H7 (cell line): ENCODE measurements around the gene ASIC4. TPM values are rescaled to one million over a fixed set of nuclear protein-coding genes. Genes with fewer than 3 reads are reported as not detected.

ENCODE experiments used
- DNase-seq: peaks from one replicate; pipeline ENCODE4 v3.0.0; 2012
- H3K27me3 ChIP-seq: 2 replicates; pipeline ENCODE4 v1.6.0; 2011; ENCODE audit warnings: mild to moderate bottlenecking, low read length; ENCODE audit not compliant: control insufficient read depth, insufficient read depth
- H3K36me3 ChIP-seq: replicated peaks from 2 replicates; pipeline ENCODE4 v1.5.1; 2011; ENCODE audit warnings: low read length; ENCODE audit not compliant: control insufficient read depth, insufficient read depth
- H3K4me3 ChIP-seq: 2 replicates; pipeline ENCODE4 v1.5.1; 2011; ENCODE audit warnings: low read depth, mild to moderate bottlenecking, control low read depth, low read length, moderate library complexity; ENCODE audit not compliant: insufficient read depth
- total RNA-seq: library from RNA; depleted of rRNA; stranded (reverse); fragments of >200 nt; shearing (Covaris generic); gene quantifications from 2 replicates; pipeline ENCODE4 v1.2.3, GENCODE V29; 2014; rRNA removed

Gene ASIC4
- 0.07 and 1.2 TPM in 2 replicates for total RNA-seq

GRCh38 chr2:219514196-219514761 lies at the start of gene ASIC4:
Gene ASIC4 (plus strand): TSS chr2:219514482. CDS start chr2:219514725, 243 bp downstream.
- DNase-seq: peak; percentile 79
- Histone ChIP-seq H3K4me3 (peak within 1 kb of the TSS; percentile 1; the same call in 1 of the 2 replicates), H3K27me3 (peaks cover 59% of the 10 kb centered on the region)

GRCh38 chr2:219465659-219466561 lies 48.4 kb upstream of the ASIC4 start:
- peaks cover 3% of the 10 kb centered on the region for H3K36me3 ChIP-seq
- no peak overlapping the region for H3K4me3 ChIP-seq
- no peak for DNase-seq
- H3K27me3 ChIP-seq: no peaks in the 10 kb centered on the region

More at GRCh38 chr2:219514196-219514761, at the start of gene ASIC4:
- H3K36me3 ChIP-seq: no peaks in the 10 kb centered on the region

GRCh38 chr2:219466816-219467735 lies 47.2 kb upstream of the ASIC4 start:
- no peaks in the 10 kb centered on the region for H3K27me3 ChIP-seq
- no peak for DNase-seq
- no peak overlapping the region for H3K4me3 ChIP-seq
- peaks cover 2% of the 10 kb centered on the region for H3K36me3 ChIP-seq

- no peak for DNase-seq
- Histone ChIP-seq H3K27me3 (no peaks in the 10 kb centered on the region), H3K4me3 (no peak overlapping the region), H3K36me3 (peaks cover 1% of the 10 kb centered on the region)
Measured at GRCh38 chr2:219467736-219468075, 46.6 kb upstream of the ASIC4 start.

- DNase-seq: no peak
- H3K27me3 ChIP-seq: no peaks in the 10 kb centered on the region
- no peak overlapping the region for H3K4me3 ChIP-seq
- H3K36me3 ChIP-seq: peaks cover 1% of the 10 kb centered on the region
Measured at GRCh38 chr2:219468410-219469185, 45.7 kb upstream of the ASIC4 start.

GRCh38 chr2:219469186-219469724 lies 45.0 kb upstream of the ASIC4 start:
- peaks cover 1% of the 10 kb centered on the region for H3K36me3 ChIP-seq
- H3K27me3 ChIP-seq: no peaks in the 10 kb centered on the region
- DNase-seq: no peak
- H3K4me3 ChIP-seq: no peak overlapping the region

- Histone ChIP-seq H3K36me3 (no peaks in the 10 kb centered on the region; the same call in none of the 2 replicates), H3K27me3 (no peaks in the 10 kb centered on the region), H3K4me3 (no peak overlapping the region)
- DNase-seq: no peak
Measured at GRCh38 chr2:219470429-219470828, 43.9 kb upstream of the ASIC4 start.

GRCh38 chr2:219471476-219472371 lies 42.6 kb upstream of the ASIC4 start:
- Histone ChIP-seq H3K27me3 (no peaks in the 10 kb centered on the region), H3K4me3 (no peak overlapping the region), H3K36me3 (no peaks in the 10 kb centered on the region; the same call in 1 of the 2 replicates)
- DNase-seq: no peak

GRCh38 chr2:219472629-219473187 lies 41.6 kb upstream of the ASIC4 start:
- no peak for DNase-seq
- H3K27me3 ChIP-seq: no peaks in the 10 kb centered on the region
- no peaks in the 10 kb centered on the region for H3K36me3 ChIP-seq
- no peak overlapping the region for H3K4me3 ChIP-seq

GRCh38 chr2:219473511-219473910 lies 40.8 kb upstream of the ASIC4 start:
- no peak for DNase-seq
- Histone ChIP-seq H3K4me3 (no peak overlapping the region), H3K27me3 (no peaks in the 10 kb centered on the region), H3K36me3 (no peaks in the 10 kb centered on the region)

GRCh38 chr2:219474285-219475060 lies 39.8 kb upstream of the ASIC4 start:
- H3K36me3 ChIP-seq: no peaks in the 10 kb centered on the region
- no peaks in the 10 kb centered on the region for H3K27me3 ChIP-seq
- H3K4me3 ChIP-seq: no peak overlapping the region
- no peak for DNase-seq

GRCh38 chr2:219475278-219475677 lies 39.0 kb upstream of the ASIC4 start:
- no peaks in the 10 kb centered on the region for H3K36me3 ChIP-seq
- no peak for DNase-seq

More at GRCh38 chr2:219475278-219475677, 39.0 kb upstream of the ASIC4 start:
- H3K27me3 ChIP-seq: no peaks in the 10 kb centered on the region
- H3K4me3 ChIP-seq: no peak overlapping the region
